Prostate gland (tissue), 2 donors: Measurements from ENCODE around the gene LPIN1.

Experiments used
- CTCF ChIP-seq, 4 experiments: fragments of 200-600 bp in 2 of 4; fragments of 450-650 bp in 2 of 4; sonication (generic) in 2 of 4; IDR thresholded peaks; 1 replicate in 3 of 4; 2 replicates in 1 of 4; pipeline ENCODE4 v1.5.1; 2016 to 2019; ENCODE audit warnings: antibody characterized with exemption in 4 of 4, mild to moderate bottlenecking in 2 of 4, moderate library complexity in 2 of 4
- POLR2A ChIP-seq: fragments of 450-650 bp; IDR thresholded peaks from one replicate; pipeline ENCODE4 v1.6.1; 2016; ENCODE audit warnings: antibody characterized with exemption, mild to moderate bottlenecking
- POLR2AphosphoS5 ChIP-seq: sonication (generic); formaldehyde crosslinking; IDR thresholded peaks from one replicate; pipeline ENCODE4 v1.6.1; 2017; ENCODE audit warnings: antibody characterized with exemption

- no peak for TF ChIP-seq CTCF (IDR thresholded peaks at IDR 0.05)
- no peak for TF ChIP-seq POLR2A
- no peak for TF ChIP-seq POLR2AphosphoS5
Observed at GRCh38 chr2:11762031-11762430, 15.6 kb downstream of the LPIN1 start.
